ENCODE results near the gene ZNF880.
"Not testable (repeated sequence)": the region's sequence is repeated elsewhere in the genome, so short reads cannot be mapped to it uniquely, and the experiment has no call there.

Gene ZNF880

DNA sequence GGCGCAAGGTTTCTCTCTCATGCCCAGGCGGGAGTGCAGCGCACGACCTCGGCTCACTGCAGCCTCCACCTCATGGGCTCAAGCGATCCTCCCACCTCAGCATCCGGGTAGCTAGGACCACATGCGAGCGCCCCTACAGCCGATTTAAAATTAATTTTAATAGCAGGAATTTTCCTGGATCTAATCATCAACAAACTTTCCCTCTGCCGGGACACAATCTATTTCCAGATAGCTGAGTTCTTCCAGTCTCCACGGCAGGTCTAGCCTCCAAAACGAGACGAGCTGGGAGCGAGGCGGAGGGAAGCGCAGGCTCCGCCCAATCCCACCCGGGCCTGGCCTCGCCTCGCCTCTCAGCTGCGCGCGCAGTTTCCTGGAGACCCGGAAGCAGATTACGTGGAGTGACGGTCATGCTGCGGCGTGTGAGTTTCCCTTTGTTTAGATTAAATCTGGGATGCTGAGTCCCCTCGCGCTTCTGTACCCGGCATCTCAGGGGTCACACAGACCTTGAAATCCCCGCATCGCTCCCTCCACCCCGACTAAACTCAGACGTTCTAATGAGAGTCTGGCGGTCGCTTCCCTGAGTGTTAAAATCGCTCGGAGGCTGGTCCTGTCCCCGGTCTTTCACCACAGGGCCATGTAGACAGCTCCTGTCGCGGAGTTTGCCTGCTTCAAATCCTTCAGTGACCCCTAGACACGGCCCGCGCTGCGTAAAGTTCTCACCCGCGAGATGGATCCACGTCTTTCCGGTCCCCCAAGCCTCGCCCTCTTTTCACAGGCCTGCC lies at the start of gene ZNF880:
TSS of gene ZNF880 (plus strand) at position 365 of the 782 bp plus-strand sequence. CDS start at position 408, 43 bp downstream.
- peak; percentile 85 for DNase-seq (ENCODE audit: low spot score)

DNA sequence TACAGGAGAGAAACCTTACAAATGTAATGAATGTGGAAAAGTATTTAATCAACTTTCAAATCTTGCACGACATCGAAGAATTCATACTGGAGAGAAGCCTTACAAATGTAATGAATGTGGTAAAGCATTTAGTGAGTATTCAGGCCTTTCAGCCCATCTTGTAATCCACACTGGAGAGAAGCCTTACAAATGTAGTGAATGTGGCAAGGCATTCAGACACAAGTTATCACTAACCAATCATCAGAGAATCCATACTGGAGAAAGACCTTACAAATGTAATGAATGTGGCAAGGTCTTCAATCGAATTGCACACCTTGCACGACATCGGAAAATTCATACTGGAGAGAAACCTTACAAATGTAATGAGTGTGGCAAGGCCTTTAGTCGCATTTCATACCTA lies 47.3 kb upstream of the ZNF880 start:
- DNase-seq (ENCODE audit: low spot score): no peak

DNA sequence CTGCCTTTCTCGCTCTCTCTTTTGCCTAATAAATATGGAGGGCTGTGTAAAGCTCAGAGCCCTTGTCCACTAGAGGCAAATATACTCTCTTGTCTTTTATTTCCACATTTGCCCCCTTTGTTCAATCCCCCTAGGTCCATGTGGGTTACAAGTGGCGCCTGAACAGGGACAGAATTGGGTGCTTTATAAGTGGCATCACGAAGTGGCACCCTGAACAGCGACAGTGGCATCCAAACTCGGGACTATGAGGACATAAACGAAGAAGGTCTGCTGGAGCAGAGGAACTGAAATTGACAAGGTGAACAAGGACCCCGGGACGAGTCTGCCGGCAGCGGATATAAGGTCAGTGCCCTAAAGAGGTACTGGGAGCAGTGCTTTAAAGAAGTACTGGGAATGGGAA lies 38.0 kb upstream of the ZNF880 start:
- no peak for DNase-seq (ENCODE audit: low spot score)

DNA sequence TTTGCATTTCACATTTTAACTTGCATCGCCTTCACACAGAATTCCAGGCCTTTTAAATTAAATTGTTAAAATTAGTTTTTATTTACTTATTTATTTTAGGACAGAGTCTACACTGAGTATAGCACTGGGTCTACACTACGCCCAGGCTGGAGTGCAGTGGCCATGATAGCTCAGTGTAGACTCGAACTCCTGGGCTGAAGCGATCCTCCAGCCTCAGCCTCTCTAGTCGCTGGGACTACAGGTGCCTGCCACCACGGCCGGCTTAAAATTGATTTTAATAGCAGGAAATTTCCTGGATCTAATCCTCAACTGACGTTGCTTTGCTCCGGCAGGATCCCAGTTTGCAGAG lies 34.0 kb upstream of the ZNF880 start:
- DNase-seq (ENCODE audit: low spot score): no peak

DNA sequence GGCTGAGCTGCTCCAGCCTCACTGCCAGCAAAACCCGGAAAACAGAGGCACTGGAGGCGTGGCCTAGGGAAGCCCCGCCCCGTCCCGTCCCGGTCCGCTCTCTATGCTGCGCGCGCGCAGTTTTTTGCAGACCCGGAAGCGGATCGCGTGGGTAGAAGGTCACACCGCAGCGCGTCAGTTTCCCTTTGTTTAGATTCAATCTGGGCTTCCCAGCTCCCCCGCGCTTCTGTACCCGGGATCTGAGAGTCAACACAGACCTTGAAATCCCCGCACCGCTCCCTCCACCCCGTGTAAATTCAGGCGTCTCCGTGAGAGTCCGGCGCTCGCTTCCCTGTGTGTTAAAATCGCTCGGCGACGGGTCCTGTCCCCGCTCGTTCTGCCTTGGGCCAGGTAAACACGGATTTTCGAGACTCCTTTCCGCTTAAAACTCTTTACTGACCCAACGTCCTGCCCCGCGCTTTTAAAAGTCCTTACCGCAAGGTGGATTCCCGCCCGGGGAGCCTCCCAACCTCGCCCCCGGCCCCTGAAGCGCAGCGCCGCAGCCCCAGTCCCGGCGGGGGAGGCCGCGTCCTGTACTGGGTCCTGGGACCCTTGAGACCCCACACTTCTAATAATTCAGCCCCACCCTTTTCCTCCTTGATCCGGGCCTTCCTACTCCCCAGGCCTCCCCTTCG lies 33.5 kb upstream of the ZNF880 start, which contains the start of gene ZNF610:
TSS of gene ZNF610 (plus strand) at position 127 of the 674 bp plus-strand sequence. CDS start 12,930 bp downstream, outside the sequence.
- peak; percentile 78 for DNase-seq (ENCODE audit: low spot score)

DNA sequence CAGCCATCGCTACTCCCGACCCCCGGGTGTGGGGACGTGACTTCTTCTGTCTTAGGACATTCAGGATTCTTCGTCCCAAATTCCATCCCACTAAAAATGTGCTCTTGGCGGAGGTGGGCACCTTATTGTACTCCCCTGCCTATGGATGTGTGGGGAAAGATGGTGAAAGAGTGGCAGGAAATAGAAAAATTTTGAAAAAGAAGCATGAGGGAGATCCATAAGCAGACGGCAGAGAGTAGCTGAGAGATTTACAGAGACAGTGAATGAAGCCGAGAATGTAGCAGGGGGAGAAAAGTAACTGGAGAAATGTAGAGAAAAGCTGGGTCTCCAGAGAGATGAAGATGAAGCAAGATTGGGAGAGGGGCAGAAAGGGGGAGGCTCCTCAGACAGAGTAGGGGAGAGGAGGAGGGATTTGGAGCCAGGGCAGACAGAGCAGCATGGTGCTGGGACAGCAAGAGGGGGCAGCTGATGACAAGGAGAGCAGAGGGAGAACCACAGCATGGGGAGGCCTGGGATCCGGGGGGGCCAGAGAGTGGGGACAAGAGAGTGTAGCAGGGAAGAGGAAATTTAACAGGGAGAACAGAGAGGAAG lies 32.8 kb upstream of the ZNF880 start:
- no peak for DNase-seq (ENCODE audit: low spot score)

- not testable (repeated sequence) for DNase-seq (ENCODE audit: low spot score)
These were observed 30.7 kb upstream of the ZNF880 start for GRCh38 chr19:52339022-52339421.

- peak; percentile 14 for DNase-seq (ENCODE audit: low spot score)
These were observed 26.2 kb upstream of the ZNF880 start for GRCh38 chr19:52343548-52343947.

DNA sequence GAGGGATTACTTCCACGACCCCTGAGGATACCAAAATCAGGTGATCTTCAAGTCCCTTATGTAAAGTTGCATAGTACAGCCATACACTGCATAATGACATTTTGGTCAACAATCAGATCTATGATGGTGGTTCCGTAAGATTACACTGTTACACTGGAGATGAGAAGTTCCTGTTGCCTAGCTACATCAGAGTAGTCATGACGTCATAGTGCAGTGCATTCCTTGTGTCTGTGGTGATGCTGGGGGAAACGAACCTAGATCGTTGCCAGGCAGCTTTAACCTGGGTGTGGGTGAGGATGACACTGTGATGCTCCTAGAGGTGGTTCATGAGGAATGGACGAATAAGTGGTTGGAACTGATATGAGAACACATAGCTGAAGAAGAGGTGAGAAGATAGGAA lies 24.6 kb upstream of the ZNF880 start:
- no peak for DNase-seq (ENCODE audit: low spot score)

DNA sequence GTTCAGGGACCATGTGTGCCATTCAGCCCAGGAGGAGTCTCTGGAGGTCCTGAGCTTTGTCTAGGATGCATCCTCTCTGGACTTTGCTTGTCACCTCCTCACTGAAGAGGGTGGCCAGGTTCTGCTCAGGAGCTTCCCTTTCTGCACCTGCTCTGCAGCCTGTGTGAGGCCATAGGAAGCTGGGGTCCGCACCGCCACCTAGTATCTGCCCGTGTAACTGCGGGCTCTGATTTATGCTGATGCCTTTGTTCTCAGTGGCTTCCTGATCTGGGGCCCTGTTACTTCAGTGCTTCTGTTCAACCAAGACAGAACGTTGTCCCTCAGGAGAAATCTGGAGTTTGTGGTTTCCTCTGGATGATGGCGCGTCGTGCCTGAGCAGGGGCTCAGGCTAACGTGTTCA lies 18.2 kb upstream of the ZNF880 start:
- DNase-seq (ENCODE audit: low spot score): no peak

- no peak for DNase-seq (ENCODE audit: low spot score)
These were observed 3.3 kb upstream of the ZNF880 start for GRCh38 chr19:52366414-52366824.

GRCh38 chr19:52370341-52370710 lies 603 bp downstream of the ZNF880 start:
- no peak for DNase-seq (ENCODE audit: low spot score)

- no peak for DNase-seq (ENCODE audit: low spot score)
These were observed 21.4 kb downstream of the ZNF880 start for GRCh38 chr19:52391135-52391534.

GRCh38 chr19:52397310-52398080 lies 27.8 kb downstream of the ZNF880 start, which contains the start of gene ZNF528:
Gene ZNF528 (plus strand): TSS chr19:52397849. CDS start chr19:52402014, 4,165 bp downstream.
- DNase-seq (ENCODE audit: low spot score): peak; percentile 83

- DNase-seq (ENCODE audit: low spot score): no peak
These were observed 28.3 kb downstream of the ZNF880 start for GRCh38 chr19:52398081-52398441.

DNA sequence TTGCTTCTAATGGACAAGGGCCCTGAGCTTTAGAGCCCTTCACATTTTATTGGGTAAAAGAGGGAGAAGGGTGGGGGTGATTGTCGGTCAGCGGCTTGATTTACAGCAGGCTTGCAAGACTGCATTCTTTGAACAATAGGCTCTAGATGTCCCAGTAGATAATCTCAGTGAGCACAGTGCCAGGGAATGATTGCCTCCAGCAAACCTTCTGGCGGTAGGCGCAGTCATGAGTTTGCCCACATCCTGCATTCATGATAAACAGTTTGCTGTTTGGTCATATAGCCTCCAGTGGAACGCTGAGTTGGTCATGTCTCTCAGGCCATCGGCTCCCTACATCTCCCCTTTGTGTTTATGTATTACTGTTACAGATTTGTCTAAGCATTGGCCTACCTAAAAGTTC lies 40.6 kb downstream of the ZNF880 start:
- DNase-seq (ENCODE audit: low spot score): no peak

- no peak for DNase-seq (ENCODE audit: low spot score)
These were observed 46.0 kb downstream of the ZNF880 start for GRCh38 chr19:52415711-52416110.

DNA sequence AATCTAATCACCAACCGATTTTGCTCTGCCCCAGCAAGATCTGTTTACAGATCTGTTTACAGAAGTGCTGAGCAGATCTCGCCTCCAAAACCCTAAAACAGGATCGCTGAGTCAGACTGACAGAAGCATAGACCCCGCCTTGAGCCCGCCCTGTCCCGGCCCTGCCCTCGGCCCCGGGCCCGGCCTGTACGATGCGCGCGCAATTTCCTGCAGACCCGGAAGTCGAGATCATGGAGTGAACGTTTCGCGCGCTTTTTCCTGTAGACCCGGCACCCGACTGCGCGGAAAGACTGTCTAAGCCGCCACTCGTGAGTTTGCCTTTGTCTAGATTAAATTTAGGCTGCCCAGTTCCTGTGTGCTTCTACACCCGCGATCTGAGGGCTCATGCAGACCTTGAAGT lies 59.2 kb downstream of the ZNF880 start, which contains the start of gene ZNF534:
TSS of gene ZNF534 (plus strand) at position 212 of the 400 bp plus-strand sequence. CDS start 2,327 bp downstream, outside the sequence.
- DNase-seq (ENCODE audit: low spot score): no peak
